ENCODE data around the gene ERAP2. TPM values are rescaled to one million over a fixed set of nuclear protein-coding genes. Genes with fewer than 3 reads are reported as not detected.

Gene ERAP2
- polyA plus RNA-seq, 1 donor (not counting 4 experiments of a cell fraction or from before 2014, with no cell fraction given), result 41.0 TPM

DNA sequence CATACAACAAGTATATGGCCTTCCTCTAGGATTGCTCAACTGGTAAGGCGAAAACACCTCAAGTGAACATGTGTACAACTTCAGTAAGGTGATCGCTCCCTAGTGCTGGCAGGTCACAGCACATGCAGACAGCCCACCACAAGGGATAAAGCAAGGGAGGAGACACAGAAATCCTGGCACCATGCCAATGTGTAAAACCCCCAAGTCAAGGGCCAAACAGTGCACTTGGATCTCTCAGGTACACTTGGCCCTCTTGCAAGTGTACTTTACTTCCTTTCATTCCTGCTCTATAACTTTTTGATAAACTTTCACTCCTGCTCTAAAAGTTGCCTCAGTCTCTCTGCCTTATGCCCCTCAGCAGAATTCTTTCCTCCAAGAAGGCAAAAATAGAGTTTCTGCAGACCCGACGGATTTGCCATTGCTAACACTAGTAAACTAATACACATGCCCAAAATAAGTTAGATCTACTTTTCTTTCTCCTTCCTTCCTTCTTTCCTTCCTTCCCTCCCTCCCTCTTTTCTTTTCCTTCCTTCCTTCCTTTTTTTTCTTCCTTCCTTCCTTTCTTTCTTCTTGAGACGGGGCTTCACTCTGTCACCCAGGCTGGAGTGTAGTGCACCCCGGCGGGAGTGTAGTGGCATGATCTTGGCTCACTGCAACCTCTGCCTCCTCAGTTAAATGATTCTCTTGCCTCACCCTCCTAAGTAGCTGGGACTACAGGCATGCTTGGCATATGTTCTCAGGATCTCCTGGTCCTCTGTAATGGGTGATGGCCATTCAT is 52.8 kb downstream of the ERAP2 start:
- DNase-seq (ENCODE audit: low read depth, low spot score), result no peak
- H3K4me2 ChIP-seq (ENCODE audit: control insufficient read depth, extremely low read depth, insufficient read depth, low read depth, low read length), result no peak overlapping the region
- no peak overlapping the region for H3K27ac ChIP-seq (ENCODE audit: control insufficient read depth, insufficient read depth, low read length)
- no peak for FAIRE-seq
- TF ChIP-seq EZH2 (IDR thresholded peaks at IDR 0.05; ENCODE audit: low read length), result no peak
- TF ChIP-seq, protein P1, sequence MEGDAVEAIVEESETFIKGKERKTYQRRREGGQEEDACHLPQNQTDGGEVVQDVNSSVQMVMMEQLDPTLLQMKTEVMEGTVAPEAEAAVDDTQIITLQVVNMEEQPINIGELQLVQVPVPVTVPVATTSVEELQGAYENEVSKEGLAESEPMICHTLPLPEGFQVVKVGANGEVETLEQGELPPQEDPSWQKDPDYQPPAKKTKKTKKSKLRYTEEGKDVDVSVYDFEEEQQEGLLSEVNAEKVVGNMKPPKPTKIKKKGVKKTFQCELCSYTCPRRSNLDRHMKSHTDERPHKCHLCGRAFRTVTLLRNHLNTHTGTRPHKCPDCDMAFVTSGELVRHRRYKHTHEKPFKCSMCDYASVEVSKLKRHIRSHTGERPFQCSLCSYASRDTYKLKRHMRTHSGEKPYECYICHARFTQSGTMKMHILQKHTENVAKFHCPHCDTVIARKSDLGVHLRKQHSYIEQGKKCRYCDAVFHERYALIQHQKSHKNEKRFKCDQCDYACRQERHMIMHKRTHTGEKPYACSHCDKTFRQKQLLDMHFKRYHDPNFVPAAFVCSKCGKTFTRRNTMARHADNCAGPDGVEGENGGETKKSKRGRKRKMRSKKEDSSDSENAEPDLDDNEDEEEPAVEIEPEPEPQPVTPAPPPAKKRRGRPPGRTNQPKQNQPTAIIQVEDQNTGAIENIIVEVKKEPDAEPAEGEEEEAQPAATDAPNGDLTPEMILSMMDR (optimal IDR thresholded peaks at IDR 0.05 in 1 of 3, IDR thresholded peaks at IDR 0.05 in 1 of 3, conservative IDR thresholded peaks at IDR 0.05 in 1 of 3; ENCODE audit: extremely low read depth in 1 of 3, insufficient read depth in 2 of 3, low read length in 3 of 3), result no peak
- no peaks in the 10 kb centered on the region for H3K27me3 ChIP-seq (ENCODE audit: control insufficient read depth, extremely low read depth, insufficient read depth, low read length)
- H3K4me1 ChIP-seq (ENCODE audit: control insufficient read depth, extremely low read depth, insufficient read depth, low read length), result peaks cover 25% of the 10 kb centered on the region
- dilution Hi-C loops (cut with MboI; ENCODE audit: extremely low pct_ligation_motif_present, low sequenced_read_pairs), result no loop called here
- no peak overlapping the region for H2AFZ ChIP-seq (ENCODE audit: control insufficient read depth, low read length)
- no peaks in the 10 kb centered on the region for H4K20me1 ChIP-seq (ENCODE audit: control insufficient read depth, extremely low read depth, insufficient read depth, low read length)
- H3K9ac ChIP-seq (ENCODE audit: control insufficient read depth, extremely low read depth, insufficient read depth, low read length), result no peak overlapping the region
- no peaks in the 10 kb centered on the region for H3K9me3 ChIP-seq (ENCODE audit: control insufficient read depth, low read depth, low read length)
- H3K36me3 ChIP-seq (ENCODE audit: control insufficient read depth in 2 of 2, extremely low read depth in 1 of 2, insufficient read depth in 2 of 2, low read length in 2 of 2), result no peaks in the 10 kb centered on the region
- H3K9me1 ChIP-seq (ENCODE audit: control insufficient read depth, extremely low read depth, insufficient read depth, low read length), result no peaks in the 10 kb centered on the region
- H3K4me3 ChIP-seq (ENCODE audit: control insufficient read depth in 2 of 3, extremely low read depth in 1 of 3, insufficient read depth in 2 of 3, low read depth in 1 of 3, low read length in 3 of 3), result no peak overlapping the region
- H3K79me2 ChIP-seq (ENCODE audit: control insufficient read depth, insufficient read depth, low read length), result no peaks in the 10 kb centered on the region

DNA sequence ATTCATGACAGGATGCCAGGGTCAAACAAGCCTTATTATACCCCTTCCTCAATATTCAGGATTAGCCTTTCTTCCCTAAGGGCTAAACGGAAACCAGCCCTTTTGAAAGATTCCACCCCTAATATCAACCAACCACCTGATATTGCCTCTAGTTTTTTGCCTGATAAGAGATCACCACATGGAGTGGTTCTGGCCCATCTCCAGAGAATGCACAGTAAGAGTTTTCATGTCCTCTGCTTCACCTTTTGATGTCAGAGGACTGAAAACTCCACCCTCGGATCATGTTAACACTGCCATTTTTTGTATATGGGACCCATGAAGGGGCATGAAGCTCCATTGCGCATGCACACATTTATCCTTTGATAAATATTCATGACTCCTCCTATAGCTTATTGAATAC is 53.8 kb downstream of the ERAP2 start:
- dilution Hi-C loops (cut with MboI; ENCODE audit: extremely low pct_ligation_motif_present, low sequenced_read_pairs), result no loop called here
- Histone ChIP-seq H3K27me3 (ENCODE audit: control insufficient read depth, extremely low read depth, insufficient read depth, low read length) (no peaks in the 10 kb centered on the region), H3K9me3 (ENCODE audit: control insufficient read depth, low read depth, low read length) (no peaks in the 10 kb centered on the region), H4K20me1 (ENCODE audit: control insufficient read depth, extremely low read depth, insufficient read depth, low read length) (no peaks in the 10 kb centered on the region), H3K36me3 (ENCODE audit: control insufficient read depth in 2 of 2, extremely low read depth in 1 of 2, insufficient read depth in 2 of 2, low read length in 2 of 2) (no peaks in the 10 kb centered on the region), H3K4me1 (ENCODE audit: control insufficient read depth, extremely low read depth, insufficient read depth, low read length) (peaks cover 24% of the 10 kb centered on the region), H3K9ac (ENCODE audit: control insufficient read depth, extremely low read depth, insufficient read depth, low read length) (no peak overlapping the region), H2AFZ (ENCODE audit: control insufficient read depth, low read length) (no peak overlapping the region), H3K9me1 (ENCODE audit: control insufficient read depth, extremely low read depth, insufficient read depth, low read length) (no peaks in the 10 kb centered on the region), H3K4me2 (ENCODE audit: control insufficient read depth, extremely low read depth, insufficient read depth, low read depth, low read length) (no peak overlapping the region), H3K27ac (ENCODE audit: control insufficient read depth, insufficient read depth, low read length) (no peak overlapping the region), H3K4me3 (ENCODE audit: control insufficient read depth in 2 of 3, extremely low read depth in 1 of 3, insufficient read depth in 2 of 3, low read depth in 1 of 3, low read length in 3 of 3) (no peak overlapping the region), H3K79me2 (ENCODE audit: control insufficient read depth, insufficient read depth, low read length) (no peaks in the 10 kb centered on the region)
- FAIRE-seq (no peak), DNase-seq (ENCODE audit: low read depth, low spot score) (no peak)
- TF ChIP-seq, protein P1 (optimal IDR thresholded peaks at IDR 0.05 in 1 of 3, IDR thresholded peaks at IDR 0.05 in 1 of 3, conservative IDR thresholded peaks at IDR 0.05 in 1 of 3; ENCODE audit: extremely low read depth in 1 of 3, insufficient read depth in 2 of 3, low read length in 3 of 3), result no peak
- TF ChIP-seq EZH2 (IDR thresholded peaks at IDR 0.05; ENCODE audit: low read length), result no peak
